Sigmoid colon (tissue), 7 donors: Measurements from ENCODE around the gene NUDT2. TPM values are rescaled to one million over a fixed set of nuclear protein-coding genes. Genes with fewer than 3 reads are reported as not detected.

Experiments used
- DNase-seq: peaks from one replicate; pipeline ENCODE4 v3.0.0-alpha.2; 2019
- H3K27ac ChIP-seq, 4 donors: fragments of 200-600 bp; sonication (generic); one replicate each; pipeline ENCODE4 v1.5.1; 2016 to 2019; ENCODE audit warnings: mild to moderate bottlenecking in 1 of 4
- H3K27me3 ChIP-seq, 3 donors: fragments of 200-600 bp; sonication (generic); one replicate each; pipeline ENCODE4 v1.5.1; 2019; ENCODE audit warnings: mild to moderate bottlenecking in 1 of 3
- H3K36me3 ChIP-seq, 4 donors: fragments of 200-600 bp; sonication (generic); one replicate each; pipeline ENCODE4 v1.5.1; 2016 to 2019
- H3K4me1 ChIP-seq, 4 donors: fragments of 200-600 bp; sonication (generic); one replicate each; pipeline ENCODE4 v1.5.1; 2017 to 2019
- H3K4me3 ChIP-seq, 4 donors: fragments of 200-600 bp; sonication (generic); one replicate each; pipeline ENCODE4 v1.5.1; 2017 to 2019; ENCODE audit warnings: mild to moderate bottlenecking in 2 of 4, moderate library complexity in 1 of 4
- H3K9me3 ChIP-seq, 4 donors: fragments of 200-600 bp in 3 of 4; sonication (generic) in 3 of 4; one replicate each; pipeline versions ENCODE4 v1.5.1 to v1.6.1; 2013 to 2019
- EP300 ChIP-seq, 4 donors: sonication (generic); formaldehyde crosslinking; IDR thresholded peaks; one replicate each; pipeline ENCODE4 v1.6.1; 2017; ENCODE audit warnings: antibody characterized with exemption in 4 of 4
- POLR2A ChIP-seq, 2 donors: fragments of 450-650 bp; IDR thresholded peaks; one replicate each; pipeline ENCODE4 v1.6.1; 2016; ENCODE audit warnings: antibody characterized with exemption in 2 of 2, mild to moderate bottlenecking in 2 of 2, moderate library complexity in 2 of 2
- POLR2AphosphoS5 ChIP-seq, 4 donors: sonication (generic); formaldehyde crosslinking; IDR thresholded peaks; one replicate each; pipeline ENCODE4 v1.6.1; 2017; ENCODE audit warnings: antibody characterized with exemption in 4 of 4
- WGBS, 2 donors: extraction: QIAGEN DNeasy Blood & Tissue Kit; methylation state at CpG; one replicate each; pipeline ENCODE4 v1.1.7; 2013; 5-methylcytosine and 5-hydroxymethylcytosine counted together
- intact Hi-C: fragments of 100-400 bp; cut with DNase I; formaldehyde crosslinking; loops from one replicate; pipeline ENCODE4 v1.15.1; 2023
- polyA plus RNA-seq, 3 donors: library from polyadenylated mRNA; stranded (reverse); fragments of 200-250 nt; gene quantifications; one replicate each; pipeline ENCODE4 v1.2.3, GENCODE V29; 2013
- total RNA-seq, 4 donors: library from RNA; depleted of rRNA; stranded (reverse); fragments of >200 nt; gene quantifications; one replicate each; pipeline ENCODE4 v1.1.0, GENCODE V29; 2016
- TF ChIP-seq, protein P1 (sequence below), 4 experiments: fragments of 450-650 bp in 3 of 4; fragments of 200-600 bp in 1 of 4; IDR thresholded peaks; one replicate each; pipeline ENCODE4 v1.5.1; 2016 to 2019; ENCODE audit warnings: antibody characterized with exemption in 4 of 4, mild to moderate bottlenecking in 3 of 4, moderate library complexity in 2 of 4
- donor health status: healthy with polysubstance abuse.
- donor health status: Bipolar disorder and iron deficiency.
- donor health status: healthy.

The NUDT2 gene
- total and polyA plus RNA-seq, 7 donors, result 12.1 to 59.9 (median 35.6) TPM

- H3K36me3 ChIP-seq, result peaks cover 9 to 28% (median 20%) of the 10 kb centered on the region in 4 donors
- no peak for TF ChIP-seq EP300 (IDR thresholded peaks at IDR 0.05)
- H3K9me3 ChIP-seq, result no peaks in the 10 kb centered on the region
- 91% methylated on average over 4 of the region's 4 CpGs for WGBS, 2 donors
- peak overlapping the region in 3 of 4 donors; percentile 27 to 39 (median 34) for H3K27ac ChIP-seq
- no peak for DNase-seq
- intact Hi-C loops, result loop anchor here (10.0 kb wide), 1 partner anchor 555 kb away; the partner anchor contains the start of gene UBE2R2
- no peak overlapping the region for H3K4me3 ChIP-seq
- no peaks in the 10 kb centered on the region for H3K27me3 ChIP-seq
- H3K4me1 ChIP-seq, result peaks cover 0 to 54% (median 38%) of the 10 kb centered on the region in 4 donors
Measured at GRCh38 chr9:34369636-34370035, 40.3 kb downstream of the NUDT2 start.

- Histone ChIP-seq H3K4me1 (peaks cover 0 to 55% (median 34%) of the 10 kb centered on the region in 4 donors), H3K27me3 (no peaks in the 10 kb centered on the region), H3K4me3 (peak overlapping the region in 2 of 4 donors; percentile 7 to 11), H3K9me3 (no peaks in the 10 kb centered on the region), H3K27ac (peak overlapping the region in 3 of 4 donors; percentile 27 to 39 (median 34)), H3K36me3 (peaks cover 9 to 28% (median 20%) of the 10 kb centered on the region in 4 donors)
- intact Hi-C loops, result loop anchor here (10.0 kb wide), 1 partner anchor 556 kb away; the partner anchor contains the start of gene UBE2R2
- DNase-seq, result no peak
- WGBS, 2 donors, result 83 to 93% methylated on average over 23 of the region's 23 CpGs
- TF ChIP-seq POLR2AphosphoS5 (IDR thresholded peaks at IDR 0.05) (no peak), POLR2A (IDR thresholded peaks at IDR 0.05) (no peak), EP300 (IDR thresholded peaks at IDR 0.05) (no peak)
- TF ChIP-seq, protein P1, sequence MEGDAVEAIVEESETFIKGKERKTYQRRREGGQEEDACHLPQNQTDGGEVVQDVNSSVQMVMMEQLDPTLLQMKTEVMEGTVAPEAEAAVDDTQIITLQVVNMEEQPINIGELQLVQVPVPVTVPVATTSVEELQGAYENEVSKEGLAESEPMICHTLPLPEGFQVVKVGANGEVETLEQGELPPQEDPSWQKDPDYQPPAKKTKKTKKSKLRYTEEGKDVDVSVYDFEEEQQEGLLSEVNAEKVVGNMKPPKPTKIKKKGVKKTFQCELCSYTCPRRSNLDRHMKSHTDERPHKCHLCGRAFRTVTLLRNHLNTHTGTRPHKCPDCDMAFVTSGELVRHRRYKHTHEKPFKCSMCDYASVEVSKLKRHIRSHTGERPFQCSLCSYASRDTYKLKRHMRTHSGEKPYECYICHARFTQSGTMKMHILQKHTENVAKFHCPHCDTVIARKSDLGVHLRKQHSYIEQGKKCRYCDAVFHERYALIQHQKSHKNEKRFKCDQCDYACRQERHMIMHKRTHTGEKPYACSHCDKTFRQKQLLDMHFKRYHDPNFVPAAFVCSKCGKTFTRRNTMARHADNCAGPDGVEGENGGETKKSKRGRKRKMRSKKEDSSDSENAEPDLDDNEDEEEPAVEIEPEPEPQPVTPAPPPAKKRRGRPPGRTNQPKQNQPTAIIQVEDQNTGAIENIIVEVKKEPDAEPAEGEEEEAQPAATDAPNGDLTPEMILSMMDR (IDR thresholded peaks at IDR 0.05), result no peak
Measured at GRCh38 chr9:34370335-34370969, 41.1 kb downstream of the NUDT2 start.

GRCh38 chr9:34370970-34371880, 41.9 kb downstream of the NUDT2 start:
- Histone ChIP-seq H3K4me1 (peaks cover 0 to 60% (median 40%) of the 10 kb centered on the region in 4 donors), H3K27ac (peak overlapping the region in 3 of 4 donors; percentile 4 to 39 (median 34)), H3K36me3 (peaks cover 9 to 28% (median 20%) of the 10 kb centered on the region in 4 donors), H3K9me3 (no peaks in the 10 kb centered on the region), H3K4me3 (peak overlapping the region in 3 of 4 donors; percentile 7 to 17 (median 11)), H3K27me3 (no peaks in the 10 kb centered on the region)
- no peak for DNase-seq
- intact Hi-C loops, result loop anchor here (10.0 kb wide), 1 partner anchor 556 kb away; the partner anchor contains the start of gene UBE2R2
- TF ChIP-seq EP300 (IDR thresholded peaks at IDR 0.05) (no peak), POLR2AphosphoS5 (IDR thresholded peaks at IDR 0.05) (no peak), POLR2A (IDR thresholded peaks at IDR 0.05) (no peak)
- TF ChIP-seq, protein P1 (IDR thresholded peaks at IDR 0.05), result no peak
- WGBS, 2 donors, result 79 to 91% methylated on average over 105 of the region's 105 CpGs

- Histone ChIP-seq H3K4me1 (peaks cover 0 to 64% (median 40%) of the 10 kb centered on the region in 4 donors), H3K36me3 (peaks cover 9 to 28% (median 20%) of the 10 kb centered on the region in 4 donors), H3K27ac (no peak overlapping the region), H3K27me3 (no peaks in the 10 kb centered on the region), H3K9me3 (no peaks in the 10 kb centered on the region), H3K4me3 (no peak overlapping the region)
- no peak for DNase-seq
- 89 to 95% methylated on average over 60 of the region's 60 CpGs for WGBS, 2 donors
- intact Hi-C loops, result loop anchor here (10.0 kb wide), 1 partner anchor 557 kb away; the partner anchor contains the start of gene UBE2R2
- no peak for TF ChIP-seq EP300 (IDR thresholded peaks at IDR 0.05)
Measured at GRCh38 chr9:34371886-34372466, 42.6 kb downstream of the NUDT2 start.

DNA sequence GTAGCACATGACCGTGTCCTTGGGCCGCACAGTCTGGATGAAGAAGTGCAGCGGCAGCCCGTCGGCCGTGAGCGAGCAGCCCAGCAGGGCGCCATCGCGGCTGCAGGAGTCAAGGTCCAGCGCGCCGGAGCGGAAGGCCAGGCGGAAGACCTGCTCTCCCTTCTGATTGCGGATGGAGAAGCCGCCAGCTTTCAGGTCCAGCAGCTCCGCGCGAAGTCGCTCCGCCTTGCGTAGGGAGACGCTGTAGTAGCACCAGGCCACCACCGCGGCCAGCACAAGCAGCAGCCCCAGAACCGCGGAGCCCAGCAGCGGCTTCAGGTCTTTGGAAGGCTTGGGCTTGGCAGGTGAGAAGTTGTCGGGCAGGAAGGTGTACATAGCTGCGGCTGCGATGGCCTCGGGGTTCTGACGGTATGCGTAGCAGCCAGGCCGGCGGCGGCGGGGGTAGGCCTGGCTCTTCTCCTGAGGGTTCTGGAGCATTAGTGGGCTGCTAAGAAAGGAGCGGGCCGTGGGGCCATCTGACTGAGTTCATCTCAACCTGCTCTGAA, 43.2 kb downstream of the NUDT2 start:
- Histone ChIP-seq H3K4me3 (no peak overlapping the region), H3K9me3 (no peaks in the 10 kb centered on the region), H3K27ac (peak overlapping the region in 3 of 4 donors; percentile 52 to 92 (median 88)), H3K27me3 (no peaks in the 10 kb centered on the region), H3K36me3 (peaks cover 9 to 28% (median 20%) of the 10 kb centered on the region in 4 donors), H3K4me1 (peaks cover 0 to 67% (median 44%) of the 10 kb centered on the region in 4 donors)
- 87 to 93% methylated on average over 41 of the region's 41 CpGs for whole genome bisulfite sequencing, 2 donors
- no peak for DNase-seq
- TF ChIP-seq POLR2A (IDR thresholded peaks at IDR 0.05), result no peak
- TF ChIP-seq EP300 (IDR thresholded peaks at IDR 0.05), result no peak
- TF ChIP-seq, protein P1 (IDR thresholded peaks at IDR 0.05), result no peak
- TF ChIP-seq POLR2AphosphoS5 (IDR thresholded peaks at IDR 0.05), result no peak
- intact Hi-C loops, result loop anchor here (10.0 kb wide), 1 partner anchor 558 kb away; the partner anchor contains the start of gene UBE2R2
